Measurements from ENCODE around the gene TRAPPC3.
"Not testable (repeated sequence)": the region's sequence is repeated elsewhere in the genome, so short reads cannot be mapped to it uniquely, and the experiment has no call there.

TRAPPC3 gene

GRCh38 chr1:36166938-36167905 lies 17.9 kb upstream of the TRAPPC3 start:
- DNase-seq (ENCODE audit: extremely low spot score, insufficient read length, low read depth): no peak
- no peak for FAIRE-seq

GRCh38 chr1:36166136-36166535 lies 16.9 kb upstream of the TRAPPC3 start:
- FAIRE-seq: no peak
- no peak for DNase-seq (ENCODE audit: extremely low spot score, insufficient read length, low read depth)

GRCh38 chr1:36165145-36165544 lies 15.9 kb upstream of the TRAPPC3 start:
- no peak for DNase-seq (ENCODE audit: extremely low spot score, insufficient read length, low read depth)
- FAIRE-seq: no peak

- no peak for FAIRE-seq
- no peak for DNase-seq (ENCODE audit: extremely low spot score, insufficient read length, low read depth)
Measured at GRCh38 chr1:36164361-36164760, 15.1 kb upstream of the TRAPPC3 start.

GRCh38 chr1:36163426-36163825 lies 14.1 kb upstream of the TRAPPC3 start:
- no peak for FAIRE-seq
- no peak for DNase-seq (ENCODE audit: extremely low spot score, insufficient read length, low read depth)

- no peak for FAIRE-seq
Measured at GRCh38 chr1:36162680-36163239, 13.5 kb upstream of the TRAPPC3 start.

GRCh38 chr1:36161641-36162531 lies 12.6 kb upstream of the TRAPPC3 start:
- peak; percentile 42 for DNase-seq (ENCODE audit: extremely low spot score, insufficient read length, low read depth)

More at GRCh38 chr1:36162680-36163239, 13.5 kb upstream of the TRAPPC3 start:
- DNase-seq (ENCODE audit: extremely low spot score, insufficient read length, low read depth): no peak

GRCh38 chr1:36160949-36161485 lies 11.7 kb upstream of the TRAPPC3 start:
- FAIRE-seq (peak; percentile 77), DNase-seq (ENCODE audit: extremely low spot score, insufficient read length, low read depth) (peak; percentile 53)

More at GRCh38 chr1:36161641-36162531, 12.6 kb upstream of the TRAPPC3 start:
- FAIRE-seq: peak; percentile 86

GRCh38 chr1:36160388-36160948 lies 11.2 kb upstream of the TRAPPC3 start:
- FAIRE-seq: peak; percentile 45
- no peak for DNase-seq (ENCODE audit: extremely low spot score, insufficient read length, low read depth)

GRCh38 chr1:36159614-36160387 lies 10.5 kb upstream of the TRAPPC3 start:
- DNase-seq (ENCODE audit: extremely low spot score, insufficient read length, low read depth): no peak
- FAIRE-seq: no peak

GRCh38 chr1:36158827-36159252 lies 9.6 kb upstream of the TRAPPC3 start:
- FAIRE-seq; DNase-seq (ENCODE audit: extremely low spot score, insufficient read length, low read depth): not testable (repeated sequence)

- DNase-seq (ENCODE audit: extremely low spot score, insufficient read length, low read depth) (no peak), FAIRE-seq (no peak)
Measured at GRCh38 chr1:36157973-36158826, 8.9 kb upstream of the TRAPPC3 start.

GRCh38 chr1:36157115-36157903 lies 8.0 kb upstream of the TRAPPC3 start:
- no peak for DNase-seq (ENCODE audit: extremely low spot score, insufficient read length, low read depth)
- no peak for FAIRE-seq

- DNase-seq (ENCODE audit: extremely low spot score, insufficient read length, low read depth) (no peak), FAIRE-seq (peak; percentile 75)
Measured at GRCh38 chr1:36156329-36157114, 7.2 kb upstream of the TRAPPC3 start.

GRCh38 chr1:36155408-36156328 lies 6.4 kb upstream of the TRAPPC3 start, which contains the start of gene MAP7D1:
Gene MAP7D1 (plus strand): TSS chr1:36156160. CDS start chr1:36156418, 258 bp downstream.
- FAIRE-seq: peak; percentile 83
- peak; percentile 61 for DNase-seq (ENCODE audit: extremely low spot score, insufficient read length, low read depth)
